Upper lobe of left lung (tissue), 6 donors: ENCODE results near the gene IDI2. TPM values are rescaled to one million over a fixed set of nuclear protein-coding genes. Genes with fewer than 3 reads are reported as not detected.

ENCODE experiments used
- ATAC-seq, 2 donors: fragments of 200-7000 bp; cut with Tn5 transposase; one replicate each; pipeline ENCODE4 v1.9.1; 2022; ENCODE audit warnings: mild to moderate bottlenecking in 2 of 2, moderate library complexity in 2 of 2; ENCODE audit not compliant: low FRiP score in 2 of 2
- DNase-seq, 2 donors: peaks; one replicate each; pipeline ENCODE4 v3.0.0-alpha.2; 2019 to 2020
- H3K27ac ChIP-seq, 4 donors: fragments of 200-600 bp; sonication (generic); one replicate each; pipeline ENCODE4 v1.5.1; 2016 to 2019
- H3K27me3 ChIP-seq, 4 donors: fragments of 200-600 bp; sonication (generic); one replicate each; pipeline ENCODE4 v1.5.1; 2017 to 2019
- H3K36me3 ChIP-seq, 4 donors: fragments of 200-600 bp; sonication (generic); one replicate each; pipeline ENCODE4 v1.5.1; 2016 to 2019
- H3K4me1 ChIP-seq, 4 donors: fragments of 200-600 bp; sonication (generic); one replicate each; pipeline ENCODE4 v1.5.1; 2018 to 2019
- H3K4me3 ChIP-seq, 4 donors: fragments of 200-600 bp; sonication (generic); one replicate each; pipeline ENCODE4 v1.5.1; 2017 to 2019; ENCODE audit warnings: mild to moderate bottlenecking in 2 of 4, moderate library complexity in 1 of 4
- H3K9me3 ChIP-seq, 4 donors: fragments of 200-600 bp; sonication (generic); one replicate each; pipeline ENCODE4 v1.5.1; 2018 to 2019
- EP300 ChIP-seq, 4 donors: sonication (generic); formaldehyde crosslinking; IDR thresholded peaks; one replicate each; pipeline ENCODE4 v1.5.1; 2017; ENCODE audit warnings: antibody characterized with exemption in 4 of 4, control low read depth in 2 of 4
- POLR2A ChIP-seq, 4 donors: fragments of 450-650 bp; IDR thresholded peaks; one replicate each; pipeline ENCODE4 v1.5.1; 2016 to 2017; ENCODE audit warnings: antibody characterized with exemption in 4 of 4, mild to moderate bottlenecking in 2 of 4
- POLR2AphosphoS5 ChIP-seq, 2 donors: sonication (generic); formaldehyde crosslinking; IDR thresholded peaks; one replicate each; pipeline ENCODE4 v1.5.1; 2017; ENCODE audit warnings: antibody characterized with exemption in 2 of 2
- WGBS, 2 donors: methylation state at CpG; one replicate each; pipeline ENCODE4 v1.1.5; 2017 to 2018; 5-methylcytosine and 5-hydroxymethylcytosine counted together
- total RNA-seq, 6 donors: library from RNA; depleted of rRNA in 4 of 6; stranded (reverse); fragments of >200 nt in 4 of 6; gene quantifications; one replicate each; pipeline versions ENCODE4 v1.1.0 to v1.2.1, GENCODE V29; 2016 to 2021
- TF ChIP-seq, protein P1 (sequence below), 6 experiments: fragments of 450-650 bp in 4 of 6; fragments of 200-600 bp in 2 of 6; sonication (generic) in 2 of 6; IDR thresholded peaks; one replicate each; pipeline ENCODE4 v1.5.1; 2016 to 2019; ENCODE audit warnings: antibody characterized with exemption in 6 of 6
- donor health status: DM: no; HTN: no; CAD: no; lungs with moderate emphysema.
- donor health status: DM: no; HTN: yes; CAD: no; lungs with severe emphysema.

The IDI2 gene
- total RNA-seq, 6 donors from 2014 or later = not detected

DNA sequence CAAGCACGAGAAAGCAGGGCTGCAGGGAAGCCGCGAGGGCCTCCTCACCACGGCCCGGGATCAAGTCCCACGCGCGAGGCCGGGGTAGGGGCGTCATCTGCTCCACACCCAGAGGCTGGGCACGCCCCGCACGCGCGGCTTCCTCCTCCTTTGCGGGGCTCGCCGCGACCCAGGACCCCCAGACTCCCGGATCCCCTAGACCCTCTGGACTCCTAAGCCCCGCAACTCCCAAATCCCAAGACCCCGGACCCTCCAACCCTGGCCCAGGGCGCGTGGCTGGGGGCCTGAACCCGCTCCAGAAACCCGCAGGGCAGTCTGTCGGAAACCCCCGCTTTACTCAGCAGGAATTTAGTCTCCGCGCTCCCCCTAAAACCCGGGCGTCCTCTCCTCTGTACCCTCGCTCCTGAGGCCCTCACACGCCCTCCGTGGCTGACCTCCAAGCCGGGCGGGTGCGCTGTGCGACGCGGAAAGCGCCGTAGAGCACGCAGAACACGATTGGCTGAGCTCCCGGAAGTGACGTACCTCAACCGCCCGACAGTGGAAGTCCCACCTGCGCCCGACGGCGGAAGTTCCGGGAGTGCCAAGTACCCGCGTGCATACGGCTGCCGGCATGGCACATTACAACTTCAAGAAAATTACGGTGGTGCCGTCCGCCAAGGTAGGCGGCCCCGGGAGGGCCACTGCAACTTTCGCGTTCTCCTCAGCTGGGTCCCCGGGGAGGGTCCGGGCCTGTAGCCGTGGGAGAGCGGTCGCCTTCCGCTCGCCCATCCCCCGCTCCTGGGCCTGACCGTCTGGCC lies 37.6 kb downstream of the IDI2 start, which contains the start of gene GTPBP4:
Gene GTPBP4 (plus strand): TSS at position 565 of the 797 bp plus-strand sequence. CDS start 46 bp downstream, at position 611.
- Histone ChIP-seq H3K9me3 (no peaks in the 10 kb centered on the region), H3K27me3 (no peaks in the 10 kb centered on the region), H3K4me1 (peaks cover 20 to 36% (median 26%) of the 10 kb centered on the region in 4 donors), H3K27ac (peak within 1 kb of the TSS; percentile 89 to 95 (median 92)), H3K4me3 (peak within 1 kb of the TSS; percentile 68 to 86 (median 73)), H3K36me3 (peaks cover 0 to 8% (median 1%) of the 10 kb centered on the region in 4 donors)
- DNase-seq (peak; percentile 96 to 98), ATAC-seq (peak; percentile 96 to 99)
- TF ChIP-seq EP300 (IDR thresholded peaks at IDR 0.05) (peak in 1 of 4 donors; percentile 36), POLR2A (IDR thresholded peaks at IDR 0.05) (peak in 2 of 4 donors; percentile 75 to 90), POLR2AphosphoS5 (IDR thresholded peaks at IDR 0.05) (peak; percentile 85 to 92)
- TF ChIP-seq, protein P1, sequence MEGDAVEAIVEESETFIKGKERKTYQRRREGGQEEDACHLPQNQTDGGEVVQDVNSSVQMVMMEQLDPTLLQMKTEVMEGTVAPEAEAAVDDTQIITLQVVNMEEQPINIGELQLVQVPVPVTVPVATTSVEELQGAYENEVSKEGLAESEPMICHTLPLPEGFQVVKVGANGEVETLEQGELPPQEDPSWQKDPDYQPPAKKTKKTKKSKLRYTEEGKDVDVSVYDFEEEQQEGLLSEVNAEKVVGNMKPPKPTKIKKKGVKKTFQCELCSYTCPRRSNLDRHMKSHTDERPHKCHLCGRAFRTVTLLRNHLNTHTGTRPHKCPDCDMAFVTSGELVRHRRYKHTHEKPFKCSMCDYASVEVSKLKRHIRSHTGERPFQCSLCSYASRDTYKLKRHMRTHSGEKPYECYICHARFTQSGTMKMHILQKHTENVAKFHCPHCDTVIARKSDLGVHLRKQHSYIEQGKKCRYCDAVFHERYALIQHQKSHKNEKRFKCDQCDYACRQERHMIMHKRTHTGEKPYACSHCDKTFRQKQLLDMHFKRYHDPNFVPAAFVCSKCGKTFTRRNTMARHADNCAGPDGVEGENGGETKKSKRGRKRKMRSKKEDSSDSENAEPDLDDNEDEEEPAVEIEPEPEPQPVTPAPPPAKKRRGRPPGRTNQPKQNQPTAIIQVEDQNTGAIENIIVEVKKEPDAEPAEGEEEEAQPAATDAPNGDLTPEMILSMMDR (IDR thresholded peaks at IDR 0.05) = peak in 3 of 6 experiments; percentile 15 to 64 (median 35)
- 0% methylated on average over 8 to 63 of the region's 74 CpGs for WGBS, 2 donors

GRCh38 chr10:987620-987869 lies 38.1 kb downstream of the IDI2 start:
- Histone ChIP-seq H3K9me3 (no peaks in the 10 kb centered on the region), H3K27ac (peak overlapping the region; percentile 89 to 95 (median 92)), H3K4me3 (peak overlapping the region; percentile 54 to 77 (median 68)), H3K36me3 (peaks cover 0 to 3% (median 0%) of the 10 kb centered on the region in 4 donors), H3K27me3 (no peaks in the 10 kb centered on the region), H3K4me1 (peaks cover 20 to 36% (median 27%) of the 10 kb centered on the region in 4 donors)
- DNase-seq (no peak), ATAC-seq (no peak)
- no peak for TF ChIP-seq POLR2AphosphoS5 (IDR thresholded peaks at IDR 0.05)
- TF ChIP-seq, protein P1 (IDR thresholded peaks at IDR 0.05) = no peak
- TF ChIP-seq POLR2A (IDR thresholded peaks at IDR 0.05) = no peak
- no peak for TF ChIP-seq EP300 (IDR thresholded peaks at IDR 0.05)
- 6 to 12% methylated on average over 7 of the region's 7 CpGs for WGBS, 2 donors

DNA sequence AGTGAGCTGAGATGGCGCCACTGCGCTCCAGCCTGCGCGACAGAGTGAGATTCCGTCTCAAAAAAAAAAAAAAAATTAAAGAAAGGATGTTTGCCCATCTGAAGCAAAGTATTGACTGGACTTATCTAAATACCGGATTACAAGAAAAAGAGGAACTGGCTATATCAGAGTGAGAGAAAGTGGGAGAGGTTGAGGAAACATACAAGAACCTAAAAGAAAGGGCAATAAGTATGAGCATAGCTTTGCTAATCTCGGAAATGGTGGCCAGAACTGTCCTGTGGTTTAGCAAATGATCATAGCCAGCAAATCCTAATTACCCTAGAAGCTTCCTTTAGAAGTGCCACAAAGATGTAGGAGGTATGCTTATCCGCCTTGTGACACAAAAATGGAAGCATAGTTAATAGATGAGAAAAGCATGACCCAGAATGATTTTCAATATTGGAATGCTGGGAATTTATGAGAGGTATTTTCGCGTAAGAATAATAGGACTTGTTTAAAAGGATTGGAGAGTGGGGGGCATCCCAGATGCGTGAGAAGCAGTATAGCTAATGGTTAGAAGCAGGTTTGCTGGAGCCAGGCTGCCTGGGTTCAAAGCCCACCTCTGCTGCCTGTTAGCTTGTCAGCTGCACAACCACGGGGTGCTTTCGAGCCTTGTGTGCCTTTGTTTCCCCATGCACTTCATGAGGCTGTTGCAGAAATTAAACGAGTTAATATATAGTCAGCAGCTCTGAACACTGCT lies 38.6 kb downstream of the IDI2 start:
- H3K4me1 ChIP-seq = peaks cover 20 to 36% (median 27%) of the 10 kb centered on the region in 4 donors
- H3K27me3 ChIP-seq = no peaks in the 10 kb centered on the region
- DNase-seq = no peak
- ATAC-seq = no peak
- peak overlapping the region; percentile 89 to 95 (median 92) for H3K27ac ChIP-seq
- H3K36me3 ChIP-seq = no peaks in the 10 kb centered on the region
- no peak for TF ChIP-seq POLR2AphosphoS5 (IDR thresholded peaks at IDR 0.05)
- TF ChIP-seq POLR2A (IDR thresholded peaks at IDR 0.05) = no peak
- TF ChIP-seq, protein P1 (IDR thresholded peaks at IDR 0.05) = no peak
- TF ChIP-seq EP300 (IDR thresholded peaks at IDR 0.05) = no peak
- 61 to 71% methylated on average over 14 of the region's 14 CpGs for WGBS, 2 donors
- no peaks in the 10 kb centered on the region for H3K9me3 ChIP-seq
- H3K4me3 ChIP-seq = peak overlapping the region; percentile 54 to 77 (median 68)

GRCh38 chr10:986137-986825 lies 39.4 kb downstream of the IDI2 start:
- TF ChIP-seq EP300 (IDR thresholded peaks at IDR 0.05) (peak in 2 of 4 donors; percentile 45 to 90), POLR2A (IDR thresholded peaks at IDR 0.05) (peak in 1 of 4 donors; percentile 48), POLR2AphosphoS5 (IDR thresholded peaks at IDR 0.05) (peak; percentile 47 to 70)
- TF ChIP-seq, protein P1 (IDR thresholded peaks at IDR 0.05) = no peak
- Histone ChIP-seq H3K4me1 (peaks cover 20 to 36% (median 27%) of the 10 kb centered on the region in 4 donors), H3K4me3 (peak overlapping the region in 3 of 4 donors; percentile 26 to 36 (median 33)), H3K36me3 (no peaks in the 10 kb centered on the region), H3K27me3 (no peaks in the 10 kb centered on the region), H3K9me3 (no peaks in the 10 kb centered on the region), H3K27ac (peak overlapping the region; percentile 89 to 95 (median 92))
- 66 to 68% methylated on average over 7 of the region's 7 CpGs for WGBS, 2 donors
- DNase-seq = peak in 1 of 2 donors; percentile 91
- ATAC-seq = peak in 1 of 2 donors; percentile 69
